ENCODE data around the gene GCH1.

The GCH1 gene

GRCh38 chr14:54796961-54797360 lies 105.7 kb downstream of the GCH1 start:
- Histone ChIP-seq H2AFZ (ENCODE audit: low read length) (no peak overlapping the region), H3K4me1 (ENCODE audit: insufficient read depth, low read length, severe bottlenecking) (no peaks in the 10 kb centered on the region), H3K9me3 (ENCODE audit: low read length) (no peaks in the 10 kb centered on the region), H3K4me3 (ENCODE audit: low read depth, low read length, poor library complexity, severe bottlenecking) (no peak overlapping the region), H4K20me1 (ENCODE audit: insufficient read depth, low read length) (no peaks in the 10 kb centered on the region), H3K27ac (ENCODE audit: low read depth, low read length, poor library complexity, severe bottlenecking) (no peak overlapping the region), H3K36me3 (ENCODE audit: insufficient read depth, low read length) (no peaks in the 10 kb centered on the region), H3K9me2 (ENCODE audit: low read depth, low read length) (no peaks in the 10 kb centered on the region), H3K4me2 (ENCODE audit: low read length) (no peak overlapping the region), H3F3A (ENCODE audit: insufficient read depth, low read length) (no peaks in the 10 kb centered on the region), H3K27me3 (ENCODE audit: insufficient read depth, low read length) (peaks cover 3% of the 10 kb centered on the region; the same call in 1 of the 2 replicates), H3K9ac (ENCODE audit: low read length) (no peak overlapping the region), H3K79me2 (ENCODE audit: insufficient read depth, low read length) (no peaks in the 10 kb centered on the region)
- TF ChIP-seq EZH2 (IDR thresholded peaks at IDR 0.05; ENCODE audit: borderline replicate concordance, low read length) (no peak), CTCF (IDR thresholded peaks at IDR 0.05; ENCODE audit: low read length) (no peak)

GRCh38 chr14:54794796-54795195 lies 107.8 kb downstream of the GCH1 start:
- H3K9me3 ChIP-seq (ENCODE audit: low read length) = no peaks in the 10 kb centered on the region
- H3K36me3 ChIP-seq (ENCODE audit: insufficient read depth, low read length) = no peaks in the 10 kb centered on the region
- no peaks in the 10 kb centered on the region for H3F3A ChIP-seq (ENCODE audit: insufficient read depth, low read length)
- H2AFZ ChIP-seq (ENCODE audit: low read length) = no peak overlapping the region
- no peak overlapping the region for H3K27ac ChIP-seq (ENCODE audit: low read depth, low read length, poor library complexity, severe bottlenecking)
- no peak overlapping the region for H3K4me3 ChIP-seq (ENCODE audit: low read depth, low read length, poor library complexity, severe bottlenecking)
- no peaks in the 10 kb centered on the region for H4K20me1 ChIP-seq (ENCODE audit: insufficient read depth, low read length)
- H3K9me2 ChIP-seq (ENCODE audit: low read depth, low read length) = no peaks in the 10 kb centered on the region
- H3K27me3 ChIP-seq (ENCODE audit: insufficient read depth, low read length) = peaks cover 3% of the 10 kb centered on the region; the same call in 1 of the 2 replicates
- TF ChIP-seq CTCF (IDR thresholded peaks at IDR 0.05; ENCODE audit: low read length) (no peak), EZH2 (IDR thresholded peaks at IDR 0.05; ENCODE audit: borderline replicate concordance, low read length) (no peak)
- H3K4me2 ChIP-seq (ENCODE audit: low read length) = no peak overlapping the region
- no peak overlapping the region for H3K9ac ChIP-seq (ENCODE audit: low read length)
- no peaks in the 10 kb centered on the region for H3K4me1 ChIP-seq (ENCODE audit: insufficient read depth, low read length, severe bottlenecking)
- no peaks in the 10 kb centered on the region for H3K79me2 ChIP-seq (ENCODE audit: insufficient read depth, low read length)

- no peaks in the 10 kb centered on the region for H3F3A ChIP-seq (ENCODE audit: insufficient read depth, low read length)
- H3K4me3 ChIP-seq (ENCODE audit: low read depth, low read length, poor library complexity, severe bottlenecking) = no peak overlapping the region
- H3K9me2 ChIP-seq (ENCODE audit: low read depth, low read length) = no peaks in the 10 kb centered on the region
- H3K4me1 ChIP-seq (ENCODE audit: insufficient read depth, low read length, severe bottlenecking) = no peaks in the 10 kb centered on the region
- no peak overlapping the region for H2AFZ ChIP-seq (ENCODE audit: low read length)
- no peaks in the 10 kb centered on the region for H3K9me3 ChIP-seq (ENCODE audit: low read length)
- no peak overlapping the region for H3K4me2 ChIP-seq (ENCODE audit: low read length)
- H3K36me3 ChIP-seq (ENCODE audit: insufficient read depth, low read length) = no peaks in the 10 kb centered on the region
- H3K27ac ChIP-seq (ENCODE audit: low read depth, low read length, poor library complexity, severe bottlenecking) = no peak overlapping the region
- no peaks in the 10 kb centered on the region for H4K20me1 ChIP-seq (ENCODE audit: insufficient read depth, low read length)
- TF ChIP-seq EZH2 (IDR thresholded peaks at IDR 0.05; ENCODE audit: borderline replicate concordance, low read length) = no peak
- TF ChIP-seq CTCF (IDR thresholded peaks at IDR 0.05; ENCODE audit: low read length) = no peak
- H3K9ac ChIP-seq (ENCODE audit: low read length) = no peak overlapping the region
- H3K79me2 ChIP-seq (ENCODE audit: insufficient read depth, low read length) = no peaks in the 10 kb centered on the region
- H3K27me3 ChIP-seq (ENCODE audit: insufficient read depth, low read length) = peaks cover 3% of the 10 kb centered on the region; the same call in 1 of the 2 replicates
Measured at GRCh38 chr14:54794159-54794558, 108.5 kb downstream of the GCH1 start.
